Coronary artery (tissue), 2 donors: ENCODE data around the gene ISY1.

ENCODE experiments used
- DNase-seq: peaks from one replicate; pipeline ENCODE4 v3.0.0-alpha.2; 2017; ENCODE audit warnings: low spot score
- H3K27ac ChIP-seq, 2 donors: fragments of 200-600 bp; sonication (generic); one replicate each; pipeline ENCODE4 v1.5.1; 2016 to 2019
- H3K4me3 ChIP-seq: fragments of 200-600 bp; sonication (generic); 2 replicates; pipeline ENCODE4 v1.5.1; 2016; ENCODE audit warnings: mild to moderate bottlenecking, moderate library complexity
- TF ChIP-seq, protein P1 (sequence below): fragments of 200-600 bp; sonication (generic); IDR thresholded peaks from one replicate; pipeline ENCODE4 v1.5.1; 2019; ENCODE audit warnings: antibody characterized with exemption

Gene ISY1

GRCh38 chr3:129182390-129183185 is 21.7 kb upstream of the ISY1 start:
- no peak for DNase-seq
- Histone ChIP-seq H3K27ac (peak overlapping the region; percentile 96 to 99), H3K4me3 (peak overlapping the region; percentile 88)
- TF ChIP-seq, protein P1, sequence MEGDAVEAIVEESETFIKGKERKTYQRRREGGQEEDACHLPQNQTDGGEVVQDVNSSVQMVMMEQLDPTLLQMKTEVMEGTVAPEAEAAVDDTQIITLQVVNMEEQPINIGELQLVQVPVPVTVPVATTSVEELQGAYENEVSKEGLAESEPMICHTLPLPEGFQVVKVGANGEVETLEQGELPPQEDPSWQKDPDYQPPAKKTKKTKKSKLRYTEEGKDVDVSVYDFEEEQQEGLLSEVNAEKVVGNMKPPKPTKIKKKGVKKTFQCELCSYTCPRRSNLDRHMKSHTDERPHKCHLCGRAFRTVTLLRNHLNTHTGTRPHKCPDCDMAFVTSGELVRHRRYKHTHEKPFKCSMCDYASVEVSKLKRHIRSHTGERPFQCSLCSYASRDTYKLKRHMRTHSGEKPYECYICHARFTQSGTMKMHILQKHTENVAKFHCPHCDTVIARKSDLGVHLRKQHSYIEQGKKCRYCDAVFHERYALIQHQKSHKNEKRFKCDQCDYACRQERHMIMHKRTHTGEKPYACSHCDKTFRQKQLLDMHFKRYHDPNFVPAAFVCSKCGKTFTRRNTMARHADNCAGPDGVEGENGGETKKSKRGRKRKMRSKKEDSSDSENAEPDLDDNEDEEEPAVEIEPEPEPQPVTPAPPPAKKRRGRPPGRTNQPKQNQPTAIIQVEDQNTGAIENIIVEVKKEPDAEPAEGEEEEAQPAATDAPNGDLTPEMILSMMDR = no peak

GRCh38 chr3:129181819-129182218 is 21.0 kb upstream of the ISY1 start:
- TF ChIP-seq, protein P1 = no peak
- Histone ChIP-seq H3K4me3 (peak overlapping the region; percentile 88), H3K27ac (peak overlapping the region; percentile 96 to 99)
- no peak for DNase-seq

GRCh38 chr3:129180461-129180860 is 19.6 kb upstream of the ISY1 start:
- TF ChIP-seq, protein P1 = no peak
- Histone ChIP-seq H3K4me3 (peak overlapping the region; percentile 88), H3K27ac (peak overlapping the region; percentile 47 to 99)
- no peak for DNase-seq

DNA sequence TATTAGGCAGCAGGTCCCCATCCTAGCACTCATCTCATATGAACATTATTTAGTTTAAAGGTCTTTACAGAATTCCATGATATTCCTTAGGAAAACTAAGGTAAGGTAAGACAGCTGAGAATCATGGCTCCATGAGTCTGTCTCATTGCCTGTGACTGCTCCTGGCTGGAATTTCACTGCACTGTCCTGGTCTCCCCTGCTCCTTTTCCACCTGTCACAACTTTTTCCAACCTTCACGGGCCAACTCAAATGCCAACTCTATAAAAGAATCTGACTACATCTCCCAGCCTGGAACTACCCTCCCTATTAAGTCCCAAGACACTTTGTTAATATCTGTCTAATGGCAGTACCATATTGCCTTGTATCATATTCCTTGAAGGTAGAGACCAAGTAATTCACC is 15.2 kb upstream of the ISY1 start:
- no peak for DNase-seq
- H3K4me3 ChIP-seq = peak overlapping the region; percentile 27
- TF ChIP-seq, protein P1 = no peak
- H3K27ac ChIP-seq = peak overlapping the region; percentile 11 to 37

- H3K27ac ChIP-seq = peak overlapping the region; percentile 59 to 64
- DNase-seq = no peak
- H3K4me3 ChIP-seq = peak overlapping the region; percentile 28
- TF ChIP-seq, protein P1 = no peak
Measured at GRCh38 chr3:129173725-129174124, 12.9 kb upstream of the ISY1 start.

DNA sequence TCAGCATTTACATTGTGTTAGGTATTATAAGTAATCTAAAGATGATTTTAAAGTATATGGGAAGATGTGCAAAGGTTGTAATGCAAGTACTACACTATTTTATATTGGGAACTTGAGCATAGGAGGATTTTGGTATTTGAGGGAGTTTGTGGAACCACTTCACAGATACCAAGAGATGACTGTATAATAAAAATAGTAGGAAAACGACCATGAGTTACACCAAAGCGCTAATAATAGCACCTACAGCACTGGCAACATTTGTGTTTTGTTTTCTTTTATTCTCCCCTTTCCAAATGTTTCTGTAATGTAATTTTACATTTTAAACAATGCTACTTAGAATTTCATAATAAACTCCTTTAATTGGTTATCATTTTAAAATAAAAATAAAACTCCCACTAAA is 12.3 kb upstream of the ISY1 start:
- TF ChIP-seq, protein P1 = no peak
- H3K4me3 ChIP-seq = peak overlapping the region; percentile 23
- peak overlapping the region in 1 of 2 donors; percentile 64 for H3K27ac ChIP-seq
- no peak for DNase-seq
